Fibroblast of skin of scalp (primary cell): ENCODE results near the gene CCDC69.

Experiments
- DNase-seq: peaks from one replicate; pipeline ENCODE4 v3.0.0-alpha.2; 2013

Gene CCDC69

GRCh38 chr5:151159649-151160373 lies 64.1 kb downstream of the CCDC69 start:
- no peak for DNase-seq

DNA sequence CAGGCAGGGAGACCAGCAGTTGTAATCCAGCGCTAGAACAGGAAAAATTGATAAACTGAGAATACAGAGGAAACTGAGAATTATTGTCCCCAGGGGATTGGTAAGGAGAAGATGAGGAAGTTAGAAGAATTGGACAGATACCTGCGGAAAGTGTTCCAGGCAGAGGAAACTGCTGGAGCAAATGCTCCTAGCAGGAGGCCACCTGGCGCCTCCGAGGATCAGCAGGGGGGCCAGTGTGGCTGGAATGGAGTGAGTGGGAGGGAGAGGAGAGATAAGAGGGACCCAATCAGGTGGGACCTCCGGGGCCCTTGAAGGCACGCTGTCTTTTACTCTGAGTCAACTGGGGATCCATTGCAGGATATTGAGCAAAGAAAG lies 65.6 kb downstream of the CCDC69 start:
- no peak for DNase-seq

GRCh38 chr5:151157426-151158286 lies 66.2 kb downstream of the CCDC69 start, which contains the start of gene ANXA6:
Gene ANXA6 (minus strand): TSS chr5:151157779. CDS start chr5:151147901, 9,878 bp downstream.
- DNase-seq, result peak; percentile 85

DNA sequence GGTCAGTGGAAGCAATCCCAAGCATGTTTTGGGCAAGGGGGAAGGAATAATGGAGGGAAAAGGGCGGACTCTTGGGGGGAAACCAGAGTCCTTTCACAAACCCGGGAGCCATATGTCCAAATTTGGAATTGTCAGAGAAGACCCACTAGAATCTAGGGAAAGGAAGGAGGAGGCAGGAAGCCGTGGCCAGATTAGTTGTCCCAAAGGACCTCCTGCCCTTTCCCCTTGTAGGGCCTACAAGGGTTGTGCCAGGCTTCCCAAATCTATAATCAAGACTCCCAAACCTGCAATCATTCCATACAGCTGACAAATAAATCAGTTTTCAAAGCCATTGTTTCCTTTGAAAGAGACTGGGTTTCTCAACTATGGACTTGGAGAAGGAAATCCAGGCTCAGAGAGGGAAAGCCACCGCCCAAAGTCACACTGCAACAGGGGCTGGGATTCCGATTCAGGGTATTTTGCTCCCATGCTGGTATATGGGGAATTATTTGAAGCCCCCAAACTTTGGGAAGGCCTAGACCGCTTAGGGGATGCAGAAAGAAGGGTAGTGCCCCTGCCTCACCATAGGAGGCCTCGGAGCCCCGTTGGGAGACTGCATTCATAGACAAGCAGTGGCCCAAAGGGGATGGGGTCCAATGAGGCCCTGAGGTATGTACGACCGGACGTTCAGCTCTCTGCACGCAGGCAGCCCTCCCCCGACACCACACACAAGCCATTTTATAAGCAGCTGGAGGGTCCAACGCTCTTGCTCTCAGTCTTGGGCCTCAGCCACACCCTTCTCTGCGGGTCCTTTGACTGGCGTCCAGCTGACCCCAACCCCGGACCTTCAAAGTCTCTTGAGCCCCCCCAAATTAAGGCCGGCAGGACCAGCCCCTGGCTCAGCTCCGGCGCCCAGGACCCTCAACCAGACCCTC lies 67.1 kb downstream of the CCDC69 start:
- peak; percentile 69 for DNase-seq

GRCh38 chr5:151155775-151156506 lies 68.0 kb downstream of the CCDC69 start:
- DNase-seq, result peak; percentile 74

- DNase-seq, result peak; percentile 21
Observed at GRCh38 chr5:151154931-151155774, 68.7 kb downstream of the CCDC69 start.

- DNase-seq, result no peak
Observed at GRCh38 chr5:151153766-151154272, 70.1 kb downstream of the CCDC69 start.

GRCh38 chr5:151153300-151153699 lies 70.6 kb downstream of the CCDC69 start:
- DNase-seq, result no peak

GRCh38 chr5:151151793-151152192 lies 72.1 kb downstream of the CCDC69 start:
- peak; percentile 31 for DNase-seq

DNA sequence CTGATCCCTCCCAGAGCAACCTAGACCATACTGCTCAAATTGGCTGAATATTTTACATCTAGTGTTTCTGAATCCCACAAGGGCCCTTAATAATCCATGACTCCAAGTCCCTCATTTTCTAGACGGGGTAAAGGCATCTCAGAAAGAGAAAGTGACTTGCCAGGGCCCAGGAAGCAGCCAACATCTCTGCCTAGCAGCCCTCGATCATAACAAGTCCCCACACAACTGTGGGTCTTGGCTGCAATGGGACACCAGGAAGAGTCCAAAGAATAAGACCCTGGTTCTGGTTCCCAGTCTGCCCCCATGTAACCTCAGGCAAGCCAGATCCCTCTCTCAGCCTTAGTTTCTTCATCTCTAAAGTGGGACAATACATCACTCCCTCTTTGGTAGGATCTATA lies 72.6 kb downstream of the CCDC69 start:
- DNase-seq, result no peak

DNA sequence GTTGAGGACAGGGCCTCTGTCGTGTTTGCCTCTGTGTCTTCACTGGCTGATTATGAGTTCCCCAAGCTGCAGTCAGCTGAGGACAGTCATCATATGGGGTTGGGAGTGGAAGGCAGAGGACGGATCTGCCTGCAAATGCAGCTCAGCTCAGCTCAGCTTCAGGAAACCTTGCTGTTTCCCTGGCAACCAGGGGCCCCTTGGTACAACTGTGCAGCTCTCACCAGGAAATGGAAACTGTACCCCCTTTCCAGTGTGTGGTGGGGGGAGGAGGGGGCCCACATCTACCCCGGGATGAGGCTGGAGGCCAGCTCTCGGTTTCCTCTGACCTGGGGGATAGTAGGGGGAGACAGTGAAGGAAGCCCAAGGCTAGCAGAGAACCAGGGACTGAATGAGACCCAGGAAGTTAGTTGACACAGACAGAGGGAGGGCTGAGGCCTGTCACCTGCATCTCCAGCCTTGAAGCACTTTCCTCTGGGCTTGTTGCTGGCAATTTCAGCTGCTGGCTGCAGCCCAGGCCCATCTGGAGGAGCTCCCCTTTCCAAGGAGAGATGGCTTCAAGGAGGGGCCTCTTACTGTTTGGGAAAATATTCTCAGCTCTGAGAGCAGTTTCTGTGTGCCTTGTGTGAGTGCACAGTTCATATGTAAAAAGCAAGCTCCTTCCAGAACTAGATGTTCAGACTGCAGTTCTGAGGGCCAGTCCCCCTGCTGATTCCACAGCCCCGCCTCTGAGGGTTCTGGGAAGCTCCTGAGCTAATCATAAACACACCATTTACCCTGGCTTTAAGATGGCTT lies 73.2 kb downstream of the CCDC69 start:
- peak; percentile 27 for DNase-seq

DNA sequence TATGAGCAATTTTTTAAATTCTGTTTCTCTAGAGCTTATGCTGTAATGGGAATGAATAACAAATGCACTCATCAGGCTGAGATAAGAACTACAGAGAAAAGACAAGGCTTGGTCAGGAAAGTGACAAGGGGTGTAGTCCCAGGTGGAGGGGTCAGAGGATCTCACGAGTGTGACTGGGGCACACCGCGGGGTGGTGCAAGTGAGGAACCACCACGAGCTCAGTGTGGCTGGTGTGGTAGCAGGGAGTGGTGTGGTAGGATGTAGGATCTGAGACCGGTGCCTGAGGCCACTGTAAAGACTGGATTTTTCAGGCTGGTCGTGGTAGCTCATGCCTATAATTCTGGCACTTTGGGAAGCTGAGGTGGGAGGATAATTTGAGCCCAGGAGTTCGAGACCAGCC lies 75.3 kb downstream of the CCDC69 start:
- no peak for DNase-seq

DNA sequence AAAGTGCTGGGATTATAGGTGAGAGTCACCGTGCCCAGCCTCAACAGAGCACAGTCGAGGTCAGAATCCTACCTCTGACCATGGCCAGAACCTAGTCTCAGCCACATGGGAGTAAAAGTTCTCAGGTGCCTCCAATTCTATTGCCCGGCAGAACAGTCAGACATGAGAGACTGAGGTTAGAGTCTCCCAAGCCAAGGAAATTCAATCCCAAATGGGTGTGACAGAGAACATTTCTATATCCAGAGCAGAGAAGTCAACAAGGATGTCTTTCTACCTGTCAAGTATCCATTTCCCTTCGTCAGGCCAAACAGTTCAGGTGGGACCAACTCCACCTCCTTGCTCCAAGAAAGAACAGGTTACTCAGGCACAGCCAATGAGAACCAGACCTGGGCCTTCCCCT lies 76.9 kb downstream of the CCDC69 start:
- DNase-seq, result no peak

- no peak for DNase-seq
Observed at GRCh38 chr5:151146061-151146460, 77.8 kb downstream of the CCDC69 start.

DNA sequence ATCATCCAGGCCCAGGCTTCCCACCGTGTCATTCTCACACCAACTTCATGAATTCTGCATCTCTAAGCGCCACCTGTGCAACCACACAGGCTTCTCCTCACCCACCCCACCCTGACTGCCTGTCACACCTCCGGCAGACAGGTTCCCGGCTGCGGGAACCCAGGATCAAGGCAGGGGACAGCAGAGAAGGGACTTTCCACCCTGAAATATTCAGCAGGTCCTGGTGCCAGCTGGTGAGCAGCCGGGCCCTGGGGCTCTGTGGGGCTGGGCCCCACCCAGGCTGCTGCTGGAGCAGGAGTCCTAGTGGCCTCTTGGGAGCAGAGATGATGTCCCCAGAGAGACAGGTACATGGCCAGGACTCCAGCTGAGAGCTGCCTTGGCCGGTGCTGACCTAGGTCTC lies 79.0 kb downstream of the CCDC69 start:
- no peak for DNase-seq

DNA sequence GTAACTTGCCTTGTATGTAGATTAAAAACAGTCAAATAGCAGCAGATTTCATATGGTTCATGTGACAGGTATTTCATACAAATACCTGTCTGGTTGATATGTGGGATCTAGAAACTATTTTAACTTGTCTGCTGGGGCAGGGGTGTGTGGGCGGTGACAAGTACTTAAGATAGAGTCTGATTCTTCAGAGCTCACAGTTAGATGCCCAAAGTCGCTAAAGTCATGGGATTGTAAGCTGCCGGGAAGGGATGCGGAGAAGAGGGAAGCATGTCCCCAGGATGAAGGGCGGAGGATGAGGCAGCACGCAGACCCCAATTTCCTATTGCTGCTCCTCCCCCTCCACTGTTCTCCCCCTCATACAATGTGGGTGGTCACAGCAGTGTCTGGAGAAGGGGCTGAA lies 79.6 kb downstream of the CCDC69 start:
- DNase-seq, result no peak

DNA sequence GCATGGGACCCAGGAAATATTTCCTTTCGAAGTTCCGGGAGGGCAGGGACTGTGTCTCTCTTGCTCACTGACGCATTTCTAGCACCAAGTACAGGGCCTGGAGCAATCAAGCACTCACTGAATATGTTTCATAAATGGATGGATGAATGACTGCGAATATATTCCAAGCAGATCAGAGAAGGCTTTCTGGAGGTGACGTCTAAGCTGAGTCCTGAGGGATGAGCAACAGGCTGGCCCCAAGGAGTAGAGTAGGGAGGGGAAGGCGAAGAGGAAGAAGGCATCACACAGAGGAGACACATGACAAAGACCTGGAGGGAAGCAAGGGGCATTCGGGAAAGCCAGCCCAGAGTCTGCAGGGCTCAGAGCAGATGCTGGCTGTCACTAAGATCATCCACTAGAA lies 80.2 kb downstream of the CCDC69 start:
- no peak for DNase-seq

- DNase-seq, result no peak
Observed at GRCh38 chr5:151142933-151143332, 81.0 kb downstream of the CCDC69 start.

DNA sequence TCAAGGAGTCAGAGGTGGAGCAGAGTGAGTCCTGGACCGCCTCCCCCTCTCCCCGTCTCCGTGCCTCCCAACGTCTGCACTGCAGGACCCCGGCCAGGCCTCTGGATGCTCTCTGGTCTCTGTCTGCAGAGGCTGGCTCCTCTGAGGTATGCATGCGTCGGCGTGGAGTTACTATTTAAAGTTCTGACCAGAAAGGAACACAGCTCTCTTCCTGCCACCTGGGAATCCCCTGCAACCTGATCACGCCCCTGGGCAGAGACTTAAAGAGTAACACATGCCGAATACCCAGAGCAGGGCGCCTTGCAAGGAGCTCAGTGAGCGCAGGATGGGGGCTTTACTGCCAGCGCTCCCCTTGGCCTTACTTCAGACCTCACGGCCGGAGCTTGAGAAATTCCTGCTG lies 82.4 kb downstream of the CCDC69 start:
- no peak for DNase-seq
